GM12878 (cell line): ENCODE data around the gene RFK. TPM values are rescaled to one million over a fixed set of nuclear protein-coding genes. Genes with fewer than 3 reads are reported as not detected.

ENCODE experiments used
- CBX3 ChIP-seq: fragments of 200-600 bp; sonication (generic); IDR thresholded peaks from 2 replicates; pipeline ENCODE4 v1.6.1; 2016; ENCODE audit warnings: low read depth, borderline replicate concordance
- EED ChIP-seq: sonication (generic); IDR thresholded peaks from 2 replicates; pipeline ENCODE4 v1.6.1; 2016; ENCODE audit warnings: antibody characterized with exemption, low read depth
- GATAD2B ChIP-seq: fragments of 450-650 bp; conservative IDR thresholded peaks from 2 replicates; pipeline ENCODE4 v1.6.1; 2017; ENCODE audit warnings: low read depth, mild to moderate bottlenecking, moderate library complexity
- KLF5 ChIP-seq: fragments of 450-650 bp; IDR thresholded peaks from 2 replicates; pipeline ENCODE4 v1.6.1; 2014; ENCODE audit warnings: mild to moderate bottlenecking; ENCODE audit not compliant: partially characterized antibody
- MYB ChIP-seq: fragments of 150-350 bp; IDR thresholded peaks from 2 replicates; pipeline ENCODE4 v1.6.1; 2014; ENCODE audit warnings: mild to moderate bottlenecking, low read depth, low read length, borderline replicate concordance
- NFYA ChIP-seq: IDR thresholded peaks from 2 replicates; pipeline ENCODE4 v1.6.1; 2011; ENCODE audit warnings: low read depth, mild to moderate bottlenecking, low read length, improper control_type of control experiment, borderline replicate concordance
- POLR2AphosphoS5 ChIP-seq: IDR thresholded peaks from 2 replicates; pipeline ENCODE4 v1.6.1; 2011; ENCODE audit warnings: mild to moderate bottlenecking, low read length, inconsistent platforms
- RELA ChIP-seq: fragments of 450-650 bp; IDR thresholded peaks from 2 replicates; pipeline ENCODE4 v1.8.0; 2014; ENCODE audit warnings: borderline replicate concordance; ENCODE audit not compliant: partially characterized antibody
- STAT1 ChIP-seq: fragments of 450-650 bp; conservative IDR thresholded peaks from 2 replicates; pipeline ENCODE4 v1.6.1; 2014; ENCODE audit warnings: antibody characterized with exemption, mild to moderate bottlenecking
- SUPT20H ChIP-seq: IDR thresholded peaks from 2 replicates; pipeline ENCODE4 v1.6.1; 2011; ENCODE audit warnings: low read depth, mild to moderate bottlenecking, low read length, moderate library complexity, borderline replicate concordance; ENCODE audit not compliant: control insufficient read depth
- TAF1 ChIP-seq: IDR thresholded peaks from 2 replicates; pipeline ENCODE4 v1.6.1; 2011; ENCODE audit warnings: mild to moderate bottlenecking, low read depth, low read length, borderline replicate concordance
- TCF12 ChIP-seq: IDR thresholded peaks from 2 replicates; pipeline ENCODE4 v1.6.1; 2011; ENCODE audit warnings: low read depth, mild to moderate bottlenecking, low read length
- YY1 ChIP-seq: IDR thresholded peaks from 2 replicates; pipeline ENCODE4 v1.6.1; 2011; ENCODE audit warnings: low read depth, mild to moderate bottlenecking, low read length
- ZNF24 ChIP-seq: fragments of 450-650 bp; IDR thresholded peaks from 2 replicates; pipeline ENCODE4 v1.6.1; 2017; ENCODE audit warnings: antibody characterized with exemption, mild to moderate bottlenecking
- ZSCAN29 ChIP-seq: fragments of 450-650 bp; IDR thresholded peaks from 2 replicates; pipeline ENCODE4 v1.6.1; 2017; ENCODE audit warnings: mild to moderate bottlenecking, moderate library complexity
- polyA plus RNA-seq, 11 experiments: library from polyadenylated mRNA; depleted of rRNA in 4 of 11; unstranded in 6 of 11; stranded (reverse) in 5 of 11; fragments of >200 nt; fragmentation: Nextera tagmentation in 4 of 11; fragmentation: Illumina TruSeq in 1 of 11; extraction: Ambion mirVana in 4 of 11; extraction: Trizol in 1 of 11; gene quantifications; 1 replicate in 1 of 11; 2 replicates in 10 of 11; pipeline versions ENCODE4 v1.2.1 to v1.2.3, GENCODE V29; 2011 to 2016; ENCODE audit warnings: inconsistent platforms in 2 of 11, missing spikeins in 2 of 11, low read depth in 1 of 11
- total RNA-seq, 4 experiments: library from RNA; depleted of rRNA in 3 of 4; stranded (reverse); fragments of >200 nt in 3 of 4; fragmentation: Illumina TruSeq in 1 of 4; extraction: Trizol in 1 of 4; gene quantifications; 2 replicates each; pipeline versions ENCODE4 v1.2.1 to v1.2.3, GENCODE V29; 2013 to 2021
- TF ChIP-seq, protein P1 (sequence below): fragments of 450-650 bp; formaldehyde crosslinking; IDR thresholded peaks from 2 replicates; pipeline ENCODE4 v1.4.0; 2020; ENCODE audit warnings: mild to moderate bottlenecking, moderate library complexity
- TF ChIP-seq, protein P2 (sequence below): fragments of 450-650 bp; IDR thresholded peaks from 2 replicates; pipeline ENCODE4 v1.6.1; 2018; ENCODE audit warnings: mild to moderate bottlenecking, low read depth, moderate library complexity; ENCODE audit not compliant: partially characterized antibody
- TF ChIP-seq, protein P3 (sequence below): fragments of 450-650 bp; IDR thresholded peaks from 2 replicates; pipeline ENCODE4 v1.6.1; 2017; ENCODE audit warnings: borderline replicate concordance
- TF ChIP-seq, protein P4 (sequence below): IDR thresholded peaks from 2 replicates; pipeline ENCODE4 v1.6.1; 2011; ENCODE audit warnings: borderline replicate concordance, low read depth, mild to moderate bottlenecking, moderate library complexity, low read length; ENCODE audit not compliant: insufficient read depth, poor library complexity, severe bottlenecking
- TF ChIP-seq, protein P5 (sequence below): IDR thresholded peaks from 2 replicates; pipeline ENCODE4 v1.6.1; 2011; ENCODE audit warnings: low read depth, mild to moderate bottlenecking, low read length, moderate library complexity, borderline replicate concordance; ENCODE audit errors: extremely low read depth

Gene RFK
- total and polyA plus RNA-seq, 10 of the 15 experiments (the other 5 are each of a cell fraction or from before 2014, with no cell fraction given): 4.4 to 18.6 (median 11.6) TPM

DNA sequence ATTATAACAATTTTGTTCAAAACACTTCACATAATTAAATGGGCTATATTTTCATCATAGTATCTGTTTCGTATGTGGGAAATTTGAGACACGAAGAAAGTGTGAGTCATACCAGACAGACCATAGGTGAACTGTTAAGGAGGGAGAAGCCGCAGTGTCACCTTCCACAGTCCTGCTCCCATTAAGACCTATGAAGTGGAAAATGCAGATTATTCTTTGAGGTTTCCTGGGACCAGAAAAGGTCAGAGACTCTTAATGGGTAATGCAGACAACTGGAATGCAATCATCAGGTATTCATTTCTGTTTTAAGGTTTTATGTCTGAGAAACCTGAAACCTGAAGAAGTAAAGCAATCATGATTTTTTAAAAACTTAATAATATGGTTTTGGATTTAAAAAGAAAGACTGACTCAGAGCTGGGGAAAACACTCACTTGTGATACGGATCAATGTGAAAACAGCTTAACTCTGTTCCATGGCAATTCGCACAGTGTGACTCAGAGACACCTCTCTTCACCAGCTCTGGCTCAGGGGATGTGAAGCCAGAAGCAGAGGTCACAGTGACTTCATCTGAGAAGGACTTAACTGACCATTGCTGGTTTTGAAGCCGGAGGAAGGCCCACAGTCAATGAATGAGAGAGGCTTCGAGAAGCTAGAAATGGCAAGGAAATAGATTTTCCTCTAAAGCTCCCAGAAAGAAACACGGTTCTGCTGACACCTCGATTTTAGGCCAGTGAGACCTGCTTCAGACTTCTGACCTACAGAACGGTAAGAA, 47.5 kb upstream of the RFK start (continued):
- no peak for TF ChIP-seq NFYA
- TF ChIP-seq TCF12: 0 out of 2 replicates have a peak, but pooled peaks have one; percentile 13
- no peak for TF ChIP-seq CBX3
- peak; percentile 97 for TF ChIP-seq EED
- TF ChIP-seq, protein P1, sequence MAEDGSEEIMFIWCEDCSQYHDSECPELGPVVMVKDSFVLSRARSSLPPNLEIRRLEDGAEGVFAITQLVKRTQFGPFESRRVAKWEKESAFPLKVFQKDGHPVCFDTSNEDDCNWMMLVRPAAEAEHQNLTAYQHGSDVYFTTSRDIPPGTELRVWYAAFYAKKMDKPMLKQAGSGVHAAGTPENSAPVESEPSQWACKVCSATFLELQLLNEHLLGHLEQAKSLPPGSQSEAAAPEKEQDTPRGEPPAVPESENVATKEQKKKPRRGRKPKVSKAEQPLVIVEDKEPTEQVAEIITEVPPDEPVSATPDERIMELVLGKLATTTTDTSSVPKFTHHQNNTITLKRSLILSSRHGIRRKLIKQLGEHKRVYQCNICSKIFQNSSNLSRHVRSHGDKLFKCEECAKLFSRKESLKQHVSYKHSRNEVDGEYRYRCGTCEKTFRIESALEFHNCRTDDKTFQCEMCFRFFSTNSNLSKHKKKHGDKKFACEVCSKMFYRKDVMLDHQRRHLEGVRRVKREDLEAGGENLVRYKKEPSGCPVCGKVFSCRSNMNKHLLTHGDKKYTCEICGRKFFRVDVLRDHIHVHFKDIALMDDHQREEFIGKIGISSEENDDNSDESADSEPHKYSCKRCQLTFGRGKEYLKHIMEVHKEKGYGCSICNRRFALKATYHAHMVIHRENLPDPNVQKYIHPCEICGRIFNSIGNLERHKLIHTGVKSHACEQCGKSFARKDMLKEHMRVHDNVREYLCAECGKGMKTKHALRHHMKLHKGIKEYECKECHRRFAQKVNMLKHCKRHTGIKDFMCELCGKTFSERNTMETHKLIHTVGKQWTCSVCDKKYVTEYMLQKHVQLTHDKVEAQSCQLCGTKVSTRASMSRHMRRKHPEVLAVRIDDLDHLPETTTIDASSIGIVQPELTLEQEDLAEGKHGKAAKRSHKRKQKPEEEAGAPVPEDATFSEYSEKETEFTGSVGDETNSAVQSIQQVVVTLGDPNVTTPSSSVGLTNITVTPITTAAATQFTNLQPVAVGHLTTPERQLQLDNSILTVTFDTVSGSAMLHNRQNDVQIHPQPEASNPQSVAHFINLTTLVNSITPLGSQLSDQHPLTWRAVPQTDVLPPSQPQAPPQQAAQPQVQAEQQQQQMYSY (CRISPR knock-in tag): no peak
- TF ChIP-seq, protein P2, sequence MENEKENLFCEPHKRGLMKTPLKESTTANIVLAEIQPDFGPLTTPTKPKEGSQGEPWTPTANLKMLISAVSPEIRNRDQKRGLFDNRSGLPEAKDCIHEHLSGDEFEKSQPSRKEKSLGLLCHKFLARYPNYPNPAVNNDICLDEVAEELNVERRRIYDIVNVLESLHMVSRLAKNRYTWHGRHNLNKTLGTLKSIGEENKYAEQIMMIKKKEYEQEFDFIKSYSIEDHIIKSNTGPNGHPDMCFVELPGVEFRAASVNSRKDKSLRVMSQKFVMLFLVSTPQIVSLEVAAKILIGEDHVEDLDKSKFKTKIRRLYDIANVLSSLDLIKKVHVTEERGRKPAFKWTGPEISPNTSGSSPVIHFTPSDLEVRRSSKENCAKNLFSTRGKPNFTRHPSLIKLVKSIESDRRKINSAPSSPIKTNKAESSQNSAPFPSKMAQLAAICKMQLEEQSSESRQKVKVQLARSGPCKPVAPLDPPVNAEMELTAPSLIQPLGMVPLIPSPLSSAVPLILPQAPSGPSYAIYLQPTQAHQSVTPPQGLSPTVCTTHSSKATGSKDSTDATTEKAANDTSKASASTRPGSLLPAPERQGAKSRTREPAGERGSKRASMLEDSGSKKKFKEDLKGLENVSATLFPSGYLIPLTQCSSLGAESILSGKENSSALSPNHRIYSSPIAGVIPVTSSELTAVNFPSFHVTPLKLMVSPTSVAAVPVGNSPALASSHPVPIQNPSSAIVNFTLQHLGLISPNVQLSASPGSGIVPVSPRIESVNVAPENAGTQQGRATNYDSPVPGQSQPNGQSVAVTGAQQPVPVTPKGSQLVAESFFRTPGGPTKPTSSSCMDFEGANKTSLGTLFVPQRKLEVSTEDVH: no peak
- TF ChIP-seq, protein P3, sequence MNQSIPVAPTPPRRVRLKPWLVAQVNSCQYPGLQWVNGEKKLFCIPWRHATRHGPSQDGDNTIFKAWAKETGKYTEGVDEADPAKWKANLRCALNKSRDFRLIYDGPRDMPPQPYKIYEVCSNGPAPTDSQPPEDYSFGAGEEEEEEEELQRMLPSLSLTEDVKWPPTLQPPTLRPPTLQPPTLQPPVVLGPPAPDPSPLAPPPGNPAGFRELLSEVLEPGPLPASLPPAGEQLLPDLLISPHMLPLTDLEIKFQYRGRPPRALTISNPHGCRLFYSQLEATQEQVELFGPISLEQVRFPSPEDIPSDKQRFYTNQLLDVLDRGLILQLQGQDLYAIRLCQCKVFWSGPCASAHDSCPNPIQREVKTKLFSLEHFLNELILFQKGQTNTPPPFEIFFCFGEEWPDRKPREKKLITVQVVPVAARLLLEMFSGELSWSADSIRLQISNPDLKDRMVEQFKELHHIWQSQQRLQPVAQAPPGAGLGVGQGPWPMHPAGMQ: no peak
- no peak for TF ChIP-seq ZSCAN29
- TF ChIP-seq KLF5: no peak
- TF ChIP-seq SUPT20H: no peak
- no peak for TF ChIP-seq YY1
- peak; percentile 60; the same call in 1 of the 2 replicates for TF ChIP-seq GATAD2B
- TF ChIP-seq MYB: no peak
- TF ChIP-seq, protein P4, sequence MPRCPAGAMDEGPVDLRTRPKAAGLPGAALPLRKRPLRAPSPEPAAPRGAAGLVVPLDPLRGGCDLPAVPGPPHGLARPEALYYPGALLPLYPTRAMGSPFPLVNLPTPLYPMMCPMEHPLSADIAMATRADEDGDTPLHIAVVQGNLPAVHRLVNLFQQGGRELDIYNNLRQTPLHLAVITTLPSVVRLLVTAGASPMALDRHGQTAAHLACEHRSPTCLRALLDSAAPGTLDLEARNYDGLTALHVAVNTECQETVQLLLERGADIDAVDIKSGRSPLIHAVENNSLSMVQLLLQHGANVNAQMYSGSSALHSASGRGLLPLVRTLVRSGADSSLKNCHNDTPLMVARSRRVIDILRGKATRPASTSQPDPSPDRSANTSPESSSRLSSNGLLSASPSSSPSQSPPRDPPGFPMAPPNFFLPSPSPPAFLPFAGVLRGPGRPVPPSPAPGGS: peak; percentile 8
- TF ChIP-seq RELA: no peak
- TF ChIP-seq TAF1: no peak
- TF ChIP-seq, protein P5, sequence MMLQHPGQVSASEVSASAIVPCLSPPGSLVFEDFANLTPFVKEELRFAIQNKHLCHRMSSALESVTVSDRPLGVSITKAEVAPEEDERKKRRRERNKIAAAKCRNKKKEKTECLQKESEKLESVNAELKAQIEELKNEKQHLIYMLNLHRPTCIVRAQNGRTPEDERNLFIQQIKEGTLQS: no peak
- no peak for TF ChIP-seq POLR2AphosphoS5
- no peak for TF ChIP-seq STAT1
- 0 out of 2 replicates have a peak, but pooled peaks have one; percentile 13 for TF ChIP-seq ZNF24
